B cell (primary cell): ENCODE results near the gene CCNI2.

Experiments used
- EZH2 ChIP-seq: IDR thresholded peaks from 2 replicates; pipeline ENCODE4 v1.6.1; 2012; ENCODE audit warnings: borderline replicate concordance, low read depth, mild to moderate bottlenecking, moderate library complexity, low read length; ENCODE audit not compliant: insufficient read depth, poor library complexity, severe bottlenecking
- TF ChIP-seq, protein P1 (sequence below): fragments of 200-600 bp; IDR thresholded peaks from one replicate; pipeline ENCODE4 v1.8.0; 2022; ENCODE audit warnings: antibody characterized with exemption, mild to moderate bottlenecking

DNA sequence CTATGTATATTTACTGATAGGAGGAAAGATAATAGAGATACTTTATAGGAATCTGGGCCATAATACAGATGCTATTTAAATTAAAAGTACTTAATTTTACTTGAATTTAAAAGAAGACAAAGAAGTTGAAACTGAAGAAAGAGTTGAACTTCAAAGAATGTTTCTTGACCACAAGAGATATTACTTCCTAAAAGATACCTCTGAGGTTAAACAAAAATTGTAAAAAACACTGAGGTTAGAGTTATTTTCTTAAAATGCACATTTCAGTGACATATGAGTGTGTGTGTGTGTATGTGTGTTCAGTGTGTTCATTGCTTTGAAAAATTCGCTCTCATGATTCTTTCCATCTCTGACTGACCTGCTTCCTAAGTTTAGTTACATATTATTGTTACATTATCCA lies 33.4 kb downstream of the CCNI2 start:
- TF ChIP-seq EZH2: no peak
- TF ChIP-seq, protein P1, sequence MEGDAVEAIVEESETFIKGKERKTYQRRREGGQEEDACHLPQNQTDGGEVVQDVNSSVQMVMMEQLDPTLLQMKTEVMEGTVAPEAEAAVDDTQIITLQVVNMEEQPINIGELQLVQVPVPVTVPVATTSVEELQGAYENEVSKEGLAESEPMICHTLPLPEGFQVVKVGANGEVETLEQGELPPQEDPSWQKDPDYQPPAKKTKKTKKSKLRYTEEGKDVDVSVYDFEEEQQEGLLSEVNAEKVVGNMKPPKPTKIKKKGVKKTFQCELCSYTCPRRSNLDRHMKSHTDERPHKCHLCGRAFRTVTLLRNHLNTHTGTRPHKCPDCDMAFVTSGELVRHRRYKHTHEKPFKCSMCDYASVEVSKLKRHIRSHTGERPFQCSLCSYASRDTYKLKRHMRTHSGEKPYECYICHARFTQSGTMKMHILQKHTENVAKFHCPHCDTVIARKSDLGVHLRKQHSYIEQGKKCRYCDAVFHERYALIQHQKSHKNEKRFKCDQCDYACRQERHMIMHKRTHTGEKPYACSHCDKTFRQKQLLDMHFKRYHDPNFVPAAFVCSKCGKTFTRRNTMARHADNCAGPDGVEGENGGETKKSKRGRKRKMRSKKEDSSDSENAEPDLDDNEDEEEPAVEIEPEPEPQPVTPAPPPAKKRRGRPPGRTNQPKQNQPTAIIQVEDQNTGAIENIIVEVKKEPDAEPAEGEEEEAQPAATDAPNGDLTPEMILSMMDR: no peak
